NCI-H1105 treated with DMSO at 0.1 percent for 48 hours (cell line): ENCODE data around the gene B3GNT2.
"Not testable (repeated sequence)": the region's sequence is repeated elsewhere in the genome, so short reads cannot be mapped to it uniquely, and the experiment has no call there.

ENCODE experiments used
- DNase-seq: peaks from one replicate; lab custom pipeline; 2025; lab: John Stamatoyannopoulos, UW

B3GNT2 gene

DNA sequence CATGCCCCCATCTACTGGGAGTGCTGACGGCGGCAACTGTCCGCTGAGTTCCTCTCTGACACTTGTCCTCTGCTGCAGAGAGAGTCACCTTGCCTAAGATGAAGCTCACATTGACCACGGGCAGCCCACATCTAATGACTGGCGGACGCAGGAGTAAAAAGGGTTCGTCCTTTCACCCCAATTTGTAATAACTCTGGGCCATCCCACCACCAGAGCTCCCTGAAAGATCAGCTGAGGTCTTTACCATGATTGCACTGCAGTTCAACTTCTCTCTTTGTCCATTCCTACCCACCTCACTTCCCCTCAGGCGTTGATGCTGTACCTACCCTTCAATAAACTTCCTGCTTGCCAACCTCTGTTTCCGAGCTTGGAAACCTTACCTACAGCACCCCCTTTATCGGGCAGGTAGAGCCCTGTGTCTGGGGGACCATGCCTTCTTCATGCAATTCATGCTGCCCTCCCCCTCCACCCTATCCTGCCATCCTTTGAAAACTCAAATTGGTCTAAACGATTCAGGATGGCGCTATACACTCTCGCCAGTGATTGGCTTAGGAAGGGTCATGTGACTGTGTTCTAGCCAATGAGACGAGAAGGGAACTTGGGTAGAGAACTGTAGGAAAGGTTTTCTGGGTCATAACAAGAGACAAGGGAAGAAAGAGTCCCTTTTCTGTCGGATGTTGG is 10.3 kb upstream of the B3GNT2 start:
- DNase-seq, result no peak

DNA sequence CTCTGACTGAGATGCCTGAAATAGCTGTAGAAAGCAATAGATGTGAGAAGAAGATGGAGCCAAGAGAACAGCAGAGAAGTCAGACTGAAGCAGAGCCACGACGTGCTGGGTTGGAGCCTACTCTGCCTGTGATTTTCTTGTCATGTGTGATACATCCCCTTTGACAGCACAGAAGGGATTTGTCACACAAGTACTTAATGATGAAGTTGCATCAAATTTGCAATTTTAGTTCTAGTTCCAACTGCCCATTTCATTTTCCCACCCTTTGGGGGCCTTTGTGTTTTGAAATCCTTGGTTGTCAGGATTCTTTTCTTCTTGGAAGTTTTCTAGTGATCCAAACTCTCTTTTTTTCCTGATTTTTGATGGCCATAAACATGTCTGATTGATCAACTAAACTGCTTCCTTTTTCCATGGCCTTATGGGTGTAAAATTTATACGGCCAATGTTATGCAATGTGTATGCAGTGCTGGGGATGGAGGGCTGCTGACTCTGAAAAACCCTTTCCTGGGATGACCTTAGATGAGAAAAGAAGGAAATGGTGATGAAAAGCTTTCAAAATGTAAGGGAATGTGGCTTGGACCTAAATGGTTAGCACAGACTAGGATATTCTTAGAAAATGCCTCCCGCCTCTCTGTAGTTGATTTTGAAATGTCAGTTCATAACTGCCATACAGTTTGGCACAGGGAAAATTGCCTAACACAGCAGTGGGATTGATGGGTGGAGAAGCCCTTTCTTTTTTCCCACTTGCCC is 9.6 kb upstream of the B3GNT2 start:
- DNase-seq, result no peak

DNA sequence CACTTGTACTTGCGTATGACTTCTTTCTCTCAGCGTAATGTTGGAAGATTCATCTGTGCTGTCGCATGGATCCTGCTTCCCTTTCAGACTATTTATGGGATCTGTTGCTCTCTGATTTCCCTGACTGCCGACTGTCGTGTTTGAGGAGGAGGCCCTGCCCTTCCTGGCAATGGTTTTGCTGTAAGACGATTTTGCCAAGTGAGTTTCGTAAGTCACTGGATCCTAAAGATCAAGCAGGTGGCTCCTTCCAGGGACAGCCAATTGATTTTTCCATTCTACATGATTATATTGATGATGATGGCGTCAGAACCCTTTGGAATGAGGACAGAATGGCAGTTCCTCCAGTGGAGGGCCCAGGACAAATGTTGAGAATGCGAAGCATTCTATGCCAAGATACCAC is 8.7 kb upstream of the B3GNT2 start:
- no peak for DNase-seq

DNA sequence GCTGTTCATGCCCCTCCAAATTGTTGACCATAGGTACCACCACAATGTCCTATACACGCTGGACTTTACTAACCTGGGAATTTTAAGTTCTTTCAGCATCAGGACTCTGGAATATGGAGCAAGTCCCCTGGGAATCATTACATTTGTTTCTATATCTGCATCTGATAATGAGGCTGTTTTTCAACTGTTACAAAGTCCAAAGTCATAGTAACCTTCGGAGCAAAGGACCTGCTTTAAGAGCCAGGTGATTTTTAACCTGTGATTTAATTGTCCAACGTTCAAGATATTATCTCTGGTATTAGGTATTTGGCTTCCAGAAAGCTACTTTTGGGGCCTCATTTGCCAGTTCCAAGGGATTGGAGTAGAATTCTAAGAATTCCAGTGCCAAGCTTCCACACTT is 7.5 kb upstream of the B3GNT2 start:
- no peak for DNase-seq

DNA sequence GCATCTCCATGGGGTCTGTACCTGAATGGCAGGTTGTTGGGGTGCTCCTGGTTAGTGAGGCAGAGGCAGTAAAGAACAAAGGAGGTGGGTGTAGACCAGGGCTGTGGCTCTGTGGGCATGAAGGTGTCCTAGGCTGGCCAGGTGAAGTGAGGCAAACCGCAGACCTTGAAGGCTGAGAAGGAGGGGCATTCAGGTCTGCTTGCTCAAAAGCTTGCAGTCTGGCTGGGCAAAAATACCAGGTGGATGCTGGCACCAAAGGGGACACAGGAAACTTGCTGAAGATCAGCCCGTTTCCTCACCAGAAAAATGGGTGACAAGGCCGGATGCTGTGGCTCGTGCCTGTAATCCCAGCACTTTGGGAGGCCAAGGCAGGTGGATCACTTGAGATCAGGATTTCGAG is 6.7 kb upstream of the B3GNT2 start:
- DNase-seq, result no peak

DNA sequence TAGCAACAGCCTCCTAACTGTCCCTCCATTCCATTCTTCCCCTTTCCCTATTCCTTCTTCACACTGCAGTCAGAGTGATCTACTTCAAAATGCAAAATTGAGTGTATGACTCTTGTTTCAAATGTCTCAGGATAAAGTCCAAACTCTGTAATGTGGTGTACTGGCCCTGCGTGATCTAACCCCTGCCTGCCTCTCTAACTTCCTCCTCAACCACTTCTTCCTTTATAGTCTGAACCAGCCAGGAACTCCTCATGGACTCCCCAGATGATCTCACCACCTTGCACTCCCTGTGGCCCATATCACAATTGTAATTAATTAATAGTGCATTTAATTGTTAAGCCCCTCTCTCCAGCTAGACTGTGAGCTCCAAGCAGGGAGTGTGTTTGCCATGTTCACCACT is 3.1 kb upstream of the B3GNT2 start:
- no peak for DNase-seq

DNA sequence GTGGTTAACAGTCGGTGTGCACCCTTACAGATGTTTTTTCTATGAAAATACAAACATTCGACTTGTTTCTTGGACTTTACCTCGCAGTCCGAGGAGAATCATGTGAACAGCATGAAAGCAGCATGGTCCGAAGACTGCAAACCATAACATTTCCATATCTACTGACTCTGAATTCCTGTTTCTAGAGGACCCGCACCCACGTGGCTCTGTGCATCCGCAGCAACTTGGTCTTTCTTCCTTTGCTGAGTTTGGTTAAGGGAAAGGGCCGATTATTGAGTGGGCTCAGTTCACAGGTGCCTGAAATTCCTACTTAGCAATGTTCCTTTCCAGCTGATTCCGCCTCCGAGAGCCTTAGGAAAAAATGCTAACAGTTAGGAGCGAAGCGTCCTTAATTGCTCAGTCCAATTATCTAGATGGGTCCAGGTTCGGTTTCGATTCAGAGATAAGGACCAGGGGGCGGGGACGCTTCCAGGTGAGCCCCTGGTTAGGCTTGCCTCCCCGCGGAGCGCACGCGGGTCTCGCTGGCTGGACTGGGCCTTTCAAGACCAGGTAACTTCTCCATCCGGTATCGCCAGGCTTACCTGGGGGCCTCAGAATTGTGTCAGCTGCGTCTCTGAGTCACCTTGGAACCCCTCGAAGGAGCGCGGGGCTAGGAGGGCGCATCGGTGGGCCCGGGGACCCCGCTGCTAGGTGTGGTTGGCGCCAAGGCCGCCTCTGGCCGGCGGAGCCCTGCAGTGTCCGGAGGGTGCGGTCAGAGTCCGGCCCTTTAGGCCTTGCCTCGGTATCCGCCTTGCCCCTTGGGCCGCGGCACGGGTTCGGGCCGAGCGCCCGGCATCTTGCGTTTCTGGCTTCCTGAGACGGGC is 1.1 kb upstream of the B3GNT2 start:
- no peak for DNase-seq

DNA sequence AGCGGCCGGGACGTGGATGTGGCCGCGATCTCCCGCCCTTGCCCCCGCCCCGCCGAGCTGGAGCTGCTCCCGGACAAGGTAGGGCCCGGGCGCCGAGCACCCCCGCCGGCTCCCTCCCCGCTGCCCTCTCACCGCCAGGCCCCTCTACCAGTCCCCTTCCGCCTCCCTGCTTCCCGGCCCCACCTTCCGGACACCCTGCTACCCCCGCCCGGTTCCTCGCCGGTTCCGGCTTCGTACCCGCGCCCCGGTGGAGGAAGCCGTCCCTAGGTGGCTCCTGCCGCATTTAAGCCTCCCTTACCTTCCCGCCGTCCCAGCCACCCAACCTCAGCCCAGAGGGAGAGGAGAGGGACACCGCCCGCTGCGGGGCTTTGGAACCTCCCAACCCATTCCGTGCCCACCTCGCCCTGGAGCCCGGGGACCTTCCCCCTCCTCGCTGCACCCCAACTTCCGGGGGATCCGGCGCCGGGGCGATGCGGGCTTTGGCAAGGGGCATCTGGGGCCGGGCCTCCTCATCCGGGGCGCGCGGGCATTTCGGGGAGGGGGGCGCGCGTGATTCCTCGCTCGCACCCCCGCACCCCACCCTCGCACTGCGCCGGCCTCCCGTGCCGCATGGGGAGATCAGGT is 475 bp downstream of the B3GNT2 start:
- DNase-seq, result peak; percentile 24

DNA sequence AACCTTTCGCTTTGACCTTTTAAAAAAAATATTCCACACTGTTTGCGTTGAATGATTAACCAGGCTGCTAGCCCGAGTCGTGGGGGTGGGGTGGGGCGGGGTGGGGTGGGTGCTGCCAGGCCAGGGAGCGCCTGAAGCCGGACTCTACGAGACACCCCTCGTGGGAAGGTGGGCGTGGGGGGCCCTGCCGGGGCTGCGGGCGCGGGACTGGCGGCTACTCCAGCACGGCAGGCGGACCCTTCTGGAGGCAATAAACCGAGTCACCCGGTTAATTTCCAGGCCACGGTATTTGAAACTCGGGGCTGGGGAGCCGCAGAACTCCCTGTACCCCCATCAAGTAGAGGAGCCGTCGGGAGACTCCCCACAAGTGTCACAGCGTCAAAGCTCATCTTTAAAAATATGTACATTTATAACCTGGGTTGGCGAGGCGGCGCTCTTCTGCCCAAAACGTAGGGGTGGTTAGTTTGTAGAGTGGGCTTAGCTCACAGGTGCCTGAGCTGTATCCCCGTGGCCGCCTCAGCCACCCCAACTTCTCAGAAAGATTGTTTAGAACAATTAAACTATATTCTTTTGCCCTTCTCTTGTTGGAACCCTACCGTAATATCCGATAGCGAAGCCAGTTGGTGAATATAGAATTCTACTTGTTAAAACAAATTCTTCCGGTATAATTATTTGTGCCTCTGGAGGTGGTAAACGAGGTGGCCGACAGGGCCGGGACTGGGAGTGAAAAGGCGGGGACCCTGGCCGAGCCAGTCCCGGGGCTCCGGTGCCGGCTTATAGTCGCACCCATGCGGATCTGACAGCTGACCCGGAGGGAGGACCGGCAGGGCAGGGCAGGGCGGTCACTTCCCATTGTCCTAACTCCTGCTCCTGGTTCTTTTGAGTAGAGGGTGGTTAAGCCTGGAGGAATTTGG is 1.4 kb downstream of the B3GNT2 start:
- no peak for DNase-seq

DNA sequence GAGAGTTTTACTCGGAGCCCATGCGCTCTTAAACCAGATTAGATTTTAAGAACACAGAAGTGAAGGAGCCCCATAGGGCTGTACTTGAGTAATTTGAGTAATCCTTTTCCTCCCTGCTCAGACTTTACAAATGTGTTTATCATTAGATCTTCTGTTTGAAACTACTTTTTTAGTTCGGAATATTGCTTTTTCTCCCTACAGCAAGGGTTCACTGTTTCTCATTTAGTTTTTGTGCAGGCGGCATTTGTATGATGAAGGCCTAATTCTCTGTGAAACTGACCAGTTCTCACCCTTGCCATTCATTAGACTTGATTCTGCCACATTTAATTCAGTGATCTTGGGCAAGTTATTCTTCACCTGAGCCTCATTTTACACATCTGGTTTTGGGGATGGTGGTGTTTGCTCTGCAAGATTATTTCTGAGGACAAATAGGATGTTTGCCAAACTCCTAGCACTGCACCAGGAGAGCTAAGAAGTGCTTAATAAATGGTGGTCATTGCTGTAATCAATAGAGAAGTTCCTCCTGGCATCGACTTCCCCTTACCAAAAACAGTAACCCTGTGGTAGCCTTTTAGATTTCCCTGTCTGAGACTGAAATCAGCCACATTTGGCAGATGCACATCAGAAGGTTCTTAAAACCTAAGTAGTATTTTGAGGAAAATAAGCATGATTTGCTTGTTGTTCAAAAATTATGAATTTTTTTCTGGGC is 2.2 kb downstream of the B3GNT2 start:
- no peak for DNase-seq

DNA sequence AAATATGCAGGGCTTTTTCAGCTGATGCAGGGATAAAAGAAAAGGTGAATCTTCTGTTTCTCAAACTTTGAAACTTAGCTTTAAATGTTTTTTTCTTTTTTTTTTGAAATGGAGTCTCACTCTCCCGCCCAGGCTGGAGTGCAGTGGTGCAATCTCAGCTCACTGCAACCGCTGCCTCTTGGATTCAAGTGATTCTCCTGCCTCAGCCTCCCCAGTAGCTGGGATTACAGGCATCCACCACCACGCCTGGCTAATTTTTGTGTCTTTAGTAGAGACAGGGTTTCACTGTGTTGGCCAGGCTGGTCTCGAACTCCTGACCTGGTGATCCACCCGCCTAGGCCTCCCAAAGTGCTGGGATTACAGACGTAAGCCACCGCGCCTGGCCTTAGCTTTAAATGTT is 2.9 kb downstream of the B3GNT2 start:
- not testable (repeated sequence) for DNase-seq

DNA sequence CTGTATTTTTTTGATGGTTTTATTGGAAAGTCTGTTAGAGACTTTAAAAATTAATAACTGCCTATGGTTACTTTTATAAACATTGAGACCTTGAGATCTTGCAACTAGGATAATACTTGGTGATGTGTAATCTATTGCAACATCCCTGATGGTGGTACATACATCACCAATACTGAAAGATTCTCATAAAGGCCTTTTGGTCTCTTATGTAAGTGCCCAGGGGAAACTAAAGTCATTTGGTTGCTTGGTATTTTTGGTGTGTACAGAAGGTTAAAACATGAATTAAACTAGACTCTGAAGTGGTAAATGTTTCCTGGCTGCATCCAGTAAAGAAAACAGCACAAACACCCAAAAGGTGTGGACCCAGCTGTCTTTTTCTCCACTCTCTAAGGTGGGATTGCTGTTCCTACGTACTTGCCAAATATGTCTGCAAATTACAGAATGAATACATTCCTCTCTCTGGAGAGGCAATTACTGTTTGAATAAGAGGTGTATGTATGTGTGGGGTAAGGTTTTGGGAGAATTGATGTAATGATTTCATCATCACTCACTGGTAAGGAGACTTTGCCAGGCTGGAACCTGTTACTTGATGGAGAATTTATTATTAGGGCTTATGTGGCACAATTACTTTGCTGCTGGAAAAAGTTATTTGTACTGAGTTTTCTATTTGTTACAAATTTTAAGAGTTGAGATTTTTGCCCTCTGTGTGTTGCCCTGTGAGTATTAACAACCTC is 3.6 kb downstream of the B3GNT2 start:
- peak; percentile 78 for DNase-seq

DNA sequence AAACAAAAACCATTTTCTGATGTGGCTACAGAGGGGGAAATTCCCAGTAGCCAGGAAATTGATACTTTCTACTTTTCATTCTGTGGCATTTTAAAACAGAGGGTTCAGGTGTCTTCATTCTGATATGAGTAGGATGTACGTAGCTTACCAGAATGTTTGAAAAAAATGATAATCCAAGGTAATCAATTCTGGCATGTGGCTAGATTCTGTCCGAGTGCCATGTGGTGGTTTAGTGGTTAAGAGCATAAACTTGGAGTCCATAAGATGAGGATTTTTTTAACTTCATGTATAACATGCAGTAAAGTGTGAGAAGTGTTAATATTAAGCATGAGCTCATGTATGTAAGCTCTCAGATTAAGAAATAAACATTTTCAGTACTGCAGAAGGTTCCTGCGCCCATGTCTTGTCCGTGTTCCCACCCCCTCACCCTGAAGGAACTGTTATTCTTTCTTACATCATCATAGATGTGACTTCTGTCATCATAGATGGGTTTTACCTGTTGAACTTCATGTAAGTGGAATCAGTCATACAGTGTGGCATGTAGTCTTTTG is 4.5 kb downstream of the B3GNT2 start:
- DNase-seq, result no peak

DNA sequence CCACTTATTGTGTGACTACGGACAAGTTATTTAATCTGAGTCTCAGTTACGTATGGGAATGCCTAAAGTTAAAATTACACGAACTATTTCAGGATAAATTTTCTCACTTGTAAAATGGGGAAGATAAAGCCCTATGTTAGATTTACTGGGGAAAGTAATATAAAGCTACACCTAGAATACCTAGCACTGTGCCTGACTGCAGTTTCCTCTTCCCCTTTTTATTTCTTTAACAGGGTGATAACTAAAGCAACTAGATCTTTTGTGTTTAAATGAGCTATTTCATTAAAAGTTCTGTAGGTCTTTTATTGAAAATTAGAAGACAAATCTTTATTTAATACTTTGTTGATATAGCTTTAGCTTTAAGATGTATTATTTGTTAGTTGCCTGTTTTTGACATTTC is 5.0 kb downstream of the B3GNT2 start:
- DNase-seq, result no peak

DNA sequence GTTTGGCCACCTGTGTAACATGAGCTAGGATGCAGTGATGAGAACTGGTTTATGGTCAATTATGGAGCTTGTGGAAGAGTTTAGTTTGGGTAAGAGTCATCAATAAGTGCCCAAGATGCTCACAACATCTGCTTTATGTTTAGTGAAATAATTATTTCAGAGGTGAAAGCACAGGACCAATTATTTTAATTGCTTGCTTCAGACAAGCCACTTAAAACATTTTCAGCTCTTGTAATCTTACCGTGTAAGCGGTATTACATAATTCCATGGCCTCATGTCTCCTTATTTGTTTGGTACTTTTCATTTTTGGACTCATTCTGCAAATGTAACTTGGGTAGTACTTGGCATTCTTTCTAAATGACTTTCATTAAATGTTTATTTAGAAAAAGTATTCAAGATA is 5.4 kb downstream of the B3GNT2 start:
- peak; percentile 97 for DNase-seq

DNA sequence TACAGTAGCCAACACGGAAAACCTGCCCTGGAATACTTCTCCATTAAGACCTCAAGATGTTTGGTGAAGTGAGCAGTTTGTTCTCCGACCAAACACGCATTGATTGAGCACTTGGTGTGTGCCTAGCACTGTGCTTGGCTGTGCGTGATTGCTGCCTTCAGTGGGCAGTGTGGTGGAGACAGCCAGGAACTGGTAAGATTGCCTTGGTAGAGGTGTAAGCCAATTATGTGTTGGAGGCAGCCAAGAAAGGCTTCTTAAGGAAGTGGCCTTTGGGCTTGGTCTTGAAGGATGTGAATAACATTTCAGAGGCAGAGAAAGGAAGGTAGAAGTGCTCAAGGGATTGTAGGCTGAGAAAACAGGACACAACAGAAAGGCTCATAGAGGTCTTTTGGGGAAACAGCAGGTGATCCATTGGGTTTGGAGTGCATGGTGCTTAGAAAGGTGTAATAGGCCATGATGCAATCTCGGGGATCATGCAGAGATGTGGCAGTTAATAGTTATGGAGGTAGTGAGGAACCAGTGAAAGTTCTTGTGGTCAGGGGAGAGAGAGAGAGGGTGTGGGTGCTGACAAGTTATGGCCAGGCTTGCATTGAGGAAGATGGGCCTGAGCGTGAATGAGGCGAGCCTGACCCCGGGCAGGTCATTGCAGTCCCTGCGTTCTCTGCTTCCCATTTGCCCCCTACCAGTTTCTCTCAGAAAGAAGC is 6.3 kb downstream of the B3GNT2 start:
- no peak for DNase-seq

DNA sequence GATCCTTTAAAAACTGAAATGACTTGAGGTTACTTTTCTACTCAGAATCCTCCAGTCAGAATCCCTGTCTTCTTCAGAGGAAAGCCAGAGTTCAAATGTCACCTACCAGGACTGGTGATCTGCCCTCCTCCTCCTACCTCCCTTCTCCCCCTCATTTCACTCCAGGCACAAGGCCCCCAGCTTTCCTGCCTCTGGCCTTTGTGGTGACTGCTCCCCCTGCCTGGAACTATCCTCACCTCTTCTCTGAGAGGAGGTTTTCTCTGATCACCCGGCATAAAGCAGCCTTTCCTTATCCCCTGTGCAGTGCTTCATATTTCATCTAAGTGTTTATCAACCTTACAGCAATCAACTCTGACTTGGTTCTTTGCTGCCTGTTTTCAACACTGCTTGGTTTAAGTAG is 6.8 kb downstream of the B3GNT2 start:
- no peak for DNase-seq

DNA sequence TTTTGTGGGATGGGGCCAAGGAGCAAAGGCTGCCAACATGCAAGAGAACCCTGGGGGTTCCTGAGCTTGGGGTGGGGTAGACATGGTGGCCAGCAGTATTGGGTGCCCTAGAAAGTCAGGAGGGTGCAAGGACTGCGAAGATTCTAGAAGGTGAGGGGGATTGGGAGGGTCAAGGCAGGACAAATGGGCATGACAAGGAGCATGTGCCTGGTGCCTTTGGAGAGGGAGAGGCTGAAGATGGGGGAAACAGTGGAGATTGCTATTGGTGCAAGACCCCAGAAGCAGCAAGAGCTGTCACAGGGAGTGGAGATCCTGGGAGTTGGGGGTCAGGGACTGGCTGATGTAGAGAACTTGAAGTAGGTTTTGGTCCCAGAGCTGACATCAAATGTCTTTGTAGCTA is 7.5 kb downstream of the B3GNT2 start:
- DNase-seq, result no peak

DNA sequence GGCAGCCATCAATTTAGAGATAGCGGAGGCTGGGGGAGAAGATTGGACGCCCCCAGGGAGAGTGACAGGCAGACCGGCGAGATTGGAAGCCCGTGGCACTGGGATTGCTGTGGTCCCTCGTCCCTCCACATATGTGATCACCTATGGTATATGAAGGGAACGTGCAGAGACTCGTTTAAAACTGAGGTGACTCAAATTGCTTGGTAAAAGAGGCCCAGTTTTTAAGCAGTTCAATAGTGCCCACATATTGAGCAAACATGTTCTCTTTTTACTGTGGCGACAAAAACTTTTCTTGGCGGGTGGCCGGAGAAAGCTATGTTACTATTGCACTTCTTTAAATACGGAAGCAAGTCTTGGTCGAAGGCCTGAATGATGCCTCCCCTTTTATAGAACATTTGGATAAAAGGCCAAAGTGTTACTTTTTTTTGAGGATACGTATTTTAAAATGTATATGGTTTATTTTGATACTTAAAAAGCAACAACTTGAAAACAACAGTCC is 9.1 kb downstream of the B3GNT2 start:
- DNase-seq, result no peak
